ENCODE results near the gene THAP4.

The THAP4 gene

GRCh38 chr2:241637018-241637794 lies at the start of gene THAP4, which contains the start of gene ATG4B:
THAP4 (minus strand) TSS chr2:241637158; CDS start chr2:241637017, 141 bp downstream.
ATG4B (plus strand) TSS chr2:241637693; CDS start chr2:241637715, 22 bp downstream.
- Mint-ChIP-seq H3K9me3 (no peaks in the 10 kb centered on the region), H3K27ac (peak within 1 kb of the TSS; percentile 76), H3K4me3 (peak within 1 kb of the TSS; percentile 78), H3K36me3 (peaks cover 38% of the 10 kb centered on the region), H3K4me1 (peaks cover 56% of the 10 kb centered on the region)
- DNase-seq (ENCODE audit: low spot score in 2 of 2): peak; percentile 75 to 88
- peak; percentile 82 for ATAC-seq

DNA sequence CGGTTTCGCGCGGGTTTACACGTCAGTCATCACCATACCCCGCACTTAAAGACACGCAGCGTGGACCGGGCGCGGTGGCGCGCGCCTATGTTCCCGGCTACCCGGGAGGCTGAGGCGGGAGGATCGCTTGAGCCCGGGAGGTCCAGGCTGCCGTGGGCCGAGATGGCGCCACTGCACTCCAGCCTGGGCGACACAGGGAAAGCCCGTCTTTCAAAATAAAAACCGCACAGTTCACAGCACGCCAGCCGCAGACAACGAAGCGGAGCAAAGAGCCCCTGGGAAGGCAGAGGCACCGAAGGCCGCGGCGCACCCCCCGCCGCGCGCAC lies 49.3 kb upstream of the THAP4 start:
- peaks cover 82% of the 10 kb centered on the region for H3K36me3 Mint-ChIP-seq

GRCh38 chr2:241680827-241681599 lies 44.1 kb upstream of the THAP4 start:
- DNase-seq (ENCODE audit: low spot score in 2 of 2) (no peak), ATAC-seq (no peak)
- H3K9me3 Mint-ChIP-seq: no peaks in the 10 kb centered on the region
- peaks cover 99% of the 10 kb centered on the region for H3K36me3 Mint-ChIP-seq
- H3K27ac Mint-ChIP-seq: peak overlapping the region; percentile 38
- H3K4me3 Mint-ChIP-seq: no peak overlapping the region
- peaks cover 14% of the 10 kb centered on the region for H3K4me1 Mint-ChIP-seq

More for the DNA sequence above, 49.3 kb upstream of the THAP4 start:
- DNase-seq (ENCODE audit: low spot score in 2 of 2): no peak
- ATAC-seq: peak; percentile 6
- Mint-ChIP-seq H3K9me3 (no peaks in the 10 kb centered on the region), H3K4me3 (peak overlapping the region; percentile 91), H3K4me1 (peaks cover 25% of the 10 kb centered on the region), H3K27ac (peak overlapping the region; percentile 96)

DNA sequence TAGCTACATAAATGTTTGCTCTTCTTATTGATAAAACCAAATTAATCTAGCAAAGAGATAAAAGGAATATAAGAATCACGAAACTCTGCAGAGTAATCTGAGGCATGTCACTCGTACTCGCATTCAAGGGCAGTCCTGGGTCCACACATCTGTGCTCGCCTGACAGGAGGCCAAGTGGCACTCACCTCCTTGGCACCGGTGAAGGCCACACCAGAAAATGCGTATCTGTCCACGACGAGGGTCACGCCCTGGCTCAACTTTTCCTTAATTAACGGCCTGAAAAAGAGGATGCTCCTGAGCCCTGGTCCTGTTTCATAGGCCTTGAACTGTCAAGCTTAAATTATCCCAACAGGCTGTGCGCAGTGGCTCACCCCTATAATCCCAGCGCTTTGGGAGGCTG lies 43.1 kb upstream of the THAP4 start:
- ATAC-seq (no peak), DNase-seq (ENCODE audit: low spot score in 2 of 2) (no peak)
- Mint-ChIP-seq H3K9me3 (no peaks in the 10 kb centered on the region), H3K36me3 (peaks cover 89% of the 10 kb centered on the region), H3K4me1 (peaks cover 14% of the 10 kb centered on the region), H3K4me3 (no peak overlapping the region), H3K27ac (peak overlapping the region; percentile 38)

DNA sequence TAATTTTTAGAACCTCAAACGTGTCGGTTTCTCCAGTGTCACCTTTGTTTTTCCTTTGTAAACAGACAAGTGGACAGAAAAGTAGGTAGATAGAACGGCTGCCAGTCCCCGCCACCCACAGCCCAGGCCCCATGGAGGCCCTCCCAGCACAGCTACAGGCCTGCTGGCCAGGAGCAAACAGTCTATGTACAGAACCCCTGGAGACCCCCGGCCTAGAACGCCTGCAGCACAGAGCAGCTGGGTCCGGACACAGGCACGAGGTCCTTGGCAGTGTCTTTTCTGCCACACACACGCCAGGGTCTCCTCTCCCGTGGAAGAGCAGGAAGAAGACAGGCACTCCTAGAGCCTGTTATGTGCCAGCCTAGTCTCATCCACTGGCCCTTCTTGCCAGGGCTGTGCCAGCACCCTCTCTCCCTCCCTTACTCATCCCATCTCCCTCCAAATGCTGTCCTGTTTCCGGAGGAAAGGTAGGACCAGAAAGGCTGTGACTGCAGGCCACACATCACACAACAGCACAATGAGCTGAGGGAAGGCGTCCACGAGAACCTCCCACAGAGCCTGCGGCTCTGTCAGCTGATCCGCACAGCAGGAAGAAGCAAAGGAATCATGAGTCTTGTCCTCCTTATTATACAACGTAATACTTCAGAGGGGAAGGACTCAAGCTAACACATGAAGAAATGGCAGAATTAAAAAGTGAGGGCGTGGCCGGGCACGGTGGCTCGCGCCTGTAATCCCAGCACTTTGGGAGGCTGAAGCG lies 42.0 kb upstream of the THAP4 start:
- Mint-ChIP-seq H3K4me3 (no peak overlapping the region), H3K27ac (peak overlapping the region; percentile 74), H3K9me3 (no peaks in the 10 kb centered on the region), H3K36me3 (peaks cover 78% of the 10 kb centered on the region), H3K4me1 (peaks cover 6% of the 10 kb centered on the region)
- no peak for DNase-seq (ENCODE audit: low spot score in 2 of 2)
- ATAC-seq: no peak

DNA sequence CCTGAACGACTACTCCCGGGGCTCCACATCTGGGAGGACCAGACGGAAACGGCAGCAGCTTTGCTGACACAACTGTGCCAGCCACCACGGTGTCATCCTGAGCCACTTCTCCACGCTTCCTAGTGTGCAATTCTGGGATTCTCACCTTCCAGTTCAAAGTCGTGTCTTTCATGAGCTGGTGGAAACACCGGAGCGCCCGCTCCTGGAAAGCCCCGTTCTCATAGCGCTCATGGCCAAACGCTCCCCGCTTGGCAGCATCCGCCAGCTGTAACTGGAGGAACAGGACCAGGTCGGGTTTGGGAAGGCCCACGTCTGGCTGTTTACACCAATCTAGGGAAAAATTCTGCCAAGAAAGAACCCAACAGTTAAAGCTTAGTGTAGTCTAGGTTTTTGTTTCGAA lies 41.3 kb upstream of the THAP4 start:
- ATAC-seq (no peak), DNase-seq (ENCODE audit: low spot score in 2 of 2) (no peak)
- Mint-ChIP-seq H3K9me3 (no peaks in the 10 kb centered on the region), H3K36me3 (peaks cover 72% of the 10 kb centered on the region), H3K4me3 (no peak overlapping the region), H3K4me1 (peaks cover 13% of the 10 kb centered on the region), H3K27ac (no peak overlapping the region)

DNA sequence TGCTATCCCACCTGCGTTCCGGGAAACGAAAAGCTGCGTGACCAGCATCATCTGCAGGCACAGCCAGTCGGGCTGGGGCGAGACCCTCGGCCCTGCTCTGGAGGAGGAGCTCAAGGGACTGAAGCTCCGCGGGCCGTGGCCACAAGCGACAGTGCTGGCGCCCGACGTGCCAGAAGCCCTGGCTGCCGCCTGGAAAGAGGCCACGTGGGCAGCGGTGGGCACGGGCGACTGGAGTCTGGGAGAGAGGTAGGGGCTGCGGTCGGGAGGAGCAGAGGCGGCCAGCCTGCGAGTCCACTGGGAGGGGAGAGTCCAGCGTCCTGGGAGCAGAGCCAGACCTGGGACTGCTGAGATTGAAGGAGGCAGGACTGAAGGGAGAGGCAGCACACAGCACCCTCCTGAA lies 40.4 kb upstream of the THAP4 start:
- Mint-ChIP-seq H3K36me3 (peaks cover 70% of the 10 kb centered on the region), H3K4me3 (no peak overlapping the region), H3K9me3 (no peaks in the 10 kb centered on the region), H3K4me1 (peaks cover 22% of the 10 kb centered on the region), H3K27ac (no peak overlapping the region)
- ATAC-seq (no peak), DNase-seq (ENCODE audit: low spot score in 2 of 2) (no peak)

- Mint-ChIP-seq H3K4me1 (peaks cover 23% of the 10 kb centered on the region), H3K36me3 (peaks cover 63% of the 10 kb centered on the region), H3K9me3 (no peaks in the 10 kb centered on the region), H3K27ac (peak overlapping the region; percentile 43), H3K4me3 (no peak overlapping the region)
- DNase-seq (ENCODE audit: low spot score in 2 of 2): no peak
- ATAC-seq: no peak
Measured at GRCh38 chr2:241676665-241677064, 39.7 kb upstream of the THAP4 start.

DNA sequence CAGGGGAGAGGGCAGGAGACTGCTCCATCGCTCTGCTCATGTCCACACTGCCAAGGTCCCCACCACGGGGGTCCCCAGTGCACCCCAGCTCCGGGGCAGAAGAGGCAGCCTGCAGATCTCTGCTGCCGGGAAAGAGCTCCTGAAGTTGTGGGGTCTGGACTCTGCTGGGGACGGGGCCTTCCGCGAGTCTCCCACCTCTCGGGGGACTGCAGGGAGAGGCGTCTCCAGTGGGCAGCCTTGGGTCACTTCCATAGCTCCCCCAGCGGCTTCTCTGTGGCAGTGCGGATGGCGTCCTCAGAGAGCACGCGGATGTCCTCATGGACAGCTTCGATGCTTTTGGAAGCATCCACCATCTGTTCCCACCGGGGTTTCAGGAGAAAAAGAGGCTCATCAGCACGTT lies 38.9 kb upstream of the THAP4 start:
- no peaks in the 10 kb centered on the region for H3K9me3 Mint-ChIP-seq
- peaks cover 58% of the 10 kb centered on the region for H3K36me3 Mint-ChIP-seq
- H3K4me3 Mint-ChIP-seq: no peak overlapping the region
- DNase-seq (ENCODE audit: low spot score in 2 of 2) (no peak), ATAC-seq (no peak)
- peaks cover 22% of the 10 kb centered on the region for H3K4me1 Mint-ChIP-seq
- H3K27ac Mint-ChIP-seq: no peak overlapping the region

DNA sequence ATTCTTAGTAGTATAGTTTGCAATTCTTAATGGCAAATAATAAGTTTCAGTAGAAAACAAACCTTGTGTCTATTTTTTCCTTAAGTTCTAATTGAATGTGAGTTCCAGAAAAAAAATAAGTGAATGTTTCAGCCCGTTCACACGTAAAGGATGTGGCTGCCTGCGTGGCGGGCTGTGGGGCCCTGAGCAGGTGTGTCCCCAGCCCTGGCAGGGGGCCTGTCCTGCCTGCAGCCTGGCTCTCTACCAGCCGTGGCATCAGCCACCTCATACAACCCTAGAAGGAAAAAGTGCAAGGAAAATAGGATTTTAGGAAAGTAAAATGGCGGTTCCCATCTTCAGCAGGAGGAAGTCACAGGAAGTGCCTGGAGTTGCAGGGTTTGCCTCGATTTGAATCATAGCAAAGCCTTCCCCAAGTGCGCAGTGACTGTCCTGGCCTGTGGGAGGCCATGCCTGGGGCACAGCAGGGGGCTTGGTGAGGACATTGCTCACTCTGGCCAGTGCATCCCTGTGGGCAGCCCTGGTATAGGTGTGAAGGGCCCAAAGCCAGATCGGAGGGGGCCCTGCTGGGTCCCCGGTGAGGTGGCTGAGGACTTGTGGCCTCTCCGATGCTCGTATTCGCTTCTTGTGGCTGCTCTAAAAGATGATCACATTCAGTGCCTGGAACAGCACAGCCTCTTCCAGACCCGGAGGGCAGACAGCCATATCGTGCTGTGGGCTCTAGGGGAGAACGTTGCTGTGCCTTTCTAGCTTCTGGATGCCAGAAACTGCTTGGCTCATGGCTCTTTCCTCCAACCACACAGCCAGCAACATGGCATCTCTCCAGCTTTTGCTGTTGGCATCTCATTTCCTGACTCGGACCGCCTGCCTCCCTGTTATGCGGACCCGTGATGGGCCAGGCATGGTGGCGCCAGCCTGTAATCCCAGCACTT lies 37.1 kb upstream of the THAP4 start:
- Mint-ChIP-seq H3K36me3 (peaks cover 55% of the 10 kb centered on the region), H3K27ac (peak overlapping the region; percentile 82), H3K9me3 (no peaks in the 10 kb centered on the region), H3K4me1 (peaks cover 18% of the 10 kb centered on the region), H3K4me3 (no peak overlapping the region)
- DNase-seq (ENCODE audit: low spot score in 2 of 2) (no peak), ATAC-seq (no peak)

GRCh38 chr2:241673189-241673663 lies 36.3 kb upstream of the THAP4 start:
- Mint-ChIP-seq H3K4me3 (no peak overlapping the region), H3K27ac (peak overlapping the region; percentile 82), H3K9me3 (no peaks in the 10 kb centered on the region), H3K36me3 (peaks cover 55% of the 10 kb centered on the region), H3K4me1 (peaks cover 18% of the 10 kb centered on the region)
- DNase-seq (ENCODE audit: low spot score in 2 of 2) (no peak), ATAC-seq (no peak)

DNA sequence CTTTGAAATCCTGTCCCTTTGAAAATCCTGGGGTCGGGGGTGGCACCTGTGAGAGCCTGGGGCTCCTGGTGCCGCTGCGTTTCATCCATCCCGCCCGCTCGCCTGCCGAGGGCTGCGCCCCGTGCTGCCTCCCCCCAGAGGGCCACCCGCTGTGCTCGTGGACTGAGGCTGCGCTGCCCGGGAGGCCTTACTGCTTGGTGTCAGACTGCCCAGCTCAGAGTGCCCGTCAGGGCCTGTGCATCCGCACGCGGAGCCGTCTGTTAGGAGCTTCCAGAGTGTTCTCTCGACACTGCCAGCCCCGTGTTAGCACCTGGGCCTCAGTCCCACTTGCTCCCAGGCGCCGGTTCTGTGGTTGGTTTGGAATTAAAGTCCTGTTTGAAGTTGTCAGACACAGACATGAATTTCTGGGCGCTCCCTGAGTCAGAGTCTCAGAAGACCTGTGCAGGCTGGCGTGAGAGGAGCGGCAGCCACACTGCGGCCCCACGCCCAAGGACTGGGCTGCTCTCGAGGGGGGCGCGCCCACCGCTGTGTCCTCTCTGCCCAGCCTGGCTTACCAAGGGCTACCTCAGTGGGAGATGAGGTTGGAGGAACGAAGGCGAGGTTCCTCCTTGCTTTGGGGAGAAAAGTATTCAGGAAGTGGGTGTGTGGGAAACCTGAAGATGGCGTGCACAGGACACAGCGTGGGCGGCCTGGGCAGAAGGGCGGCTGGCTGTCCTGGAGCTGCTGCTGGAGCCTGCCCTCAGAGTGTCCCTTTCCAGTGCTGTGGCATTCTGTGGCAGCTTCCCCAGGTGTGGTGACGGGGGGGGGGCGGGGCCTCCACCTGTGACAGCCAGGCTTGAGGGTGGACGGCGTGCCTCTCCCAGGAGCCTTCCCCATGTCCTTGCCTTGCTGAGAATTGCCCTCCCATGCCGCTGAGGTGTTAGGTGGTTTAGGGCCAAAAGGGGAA lies 35.6 kb upstream of the THAP4 start:
- Mint-ChIP-seq H3K4me1 (peaks cover 18% of the 10 kb centered on the region), H3K27ac (peak overlapping the region; percentile 82), H3K36me3 (peaks cover 55% of the 10 kb centered on the region), H3K9me3 (no peaks in the 10 kb centered on the region), H3K4me3 (no peak overlapping the region)
- no peak for ATAC-seq
- DNase-seq (ENCODE audit: low spot score in 2 of 2): no peak

DNA sequence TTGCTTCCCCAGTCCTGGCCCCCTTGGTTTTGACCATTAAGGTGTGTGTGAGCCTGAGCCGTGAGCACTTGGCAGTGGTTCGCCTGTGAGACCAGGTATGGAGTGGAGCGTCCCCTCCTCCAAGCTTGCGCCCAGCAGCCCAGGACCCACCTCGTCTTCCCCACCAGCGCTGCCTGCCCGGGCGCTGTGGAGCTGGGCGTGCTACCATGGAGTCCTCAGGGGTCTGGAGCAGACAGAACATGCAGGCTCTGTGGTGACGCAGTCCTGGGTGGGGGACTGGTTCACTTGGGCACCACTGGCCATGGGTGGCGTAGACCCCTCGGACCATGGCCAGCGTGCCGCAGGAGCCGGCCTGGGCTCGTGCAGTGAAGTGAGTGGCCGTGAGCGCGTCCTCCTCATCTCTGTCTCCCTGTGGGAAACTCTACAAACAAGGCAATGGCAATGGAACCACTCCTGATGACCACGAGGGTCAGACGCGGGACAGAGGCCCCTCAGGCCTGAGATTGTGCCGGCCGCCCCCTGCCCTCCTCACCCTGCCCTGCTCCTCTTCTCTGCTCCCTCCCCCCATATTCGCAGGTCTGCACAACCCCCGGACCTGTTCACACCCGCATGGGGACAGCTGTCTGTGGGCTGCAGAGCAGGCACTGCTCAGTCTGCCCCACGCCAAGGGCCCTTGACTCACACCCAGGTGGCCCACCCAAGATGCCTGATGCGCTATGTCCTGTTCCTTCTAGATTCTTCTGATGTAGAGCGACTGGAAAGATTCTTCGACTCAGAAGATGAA lies 34.7 kb upstream of the THAP4 start:
- Mint-ChIP-seq H3K27ac (no peak overlapping the region), H3K36me3 (peaks cover 56% of the 10 kb centered on the region), H3K4me3 (no peak overlapping the region), H3K4me1 (peaks cover 18% of the 10 kb centered on the region), H3K9me3 (no peaks in the 10 kb centered on the region)
- DNase-seq (ENCODE audit: low spot score in 2 of 2): no peak
- ATAC-seq: no peak

Data from stimulated activated effector memory CD8-positive, alpha-beta T cell treated with anti-CD3 and anti-CD28 coated beads, Interleukin-12 subunit alpha, Interleukin-12 subunit beta, amount 100 ng/mL, for 72 hours (primary cell).